HG02981 (cell line): ENCODE results near the gene P2RX2.
"Not testable (repeated sequence)": the region's sequence is repeated elsewhere in the genome, so short reads cannot be mapped to it uniquely, and the experiment has no call there.

Experiments
- ATAC-seq: cut with Tn5 transposase; IDR thresholded peaks from one replicate; pipeline ENCODE4 v1.9.1; 2021; ENCODE audit warnings: mild to moderate bottlenecking, moderate library complexity; ENCODE audit not compliant: unreplicated experiment

P2RX2 gene

GRCh38 chr12:132583411-132583710, 35.2 kb upstream of the P2RX2 start:
- ATAC-seq = no peak

- no peak for ATAC-seq
Measured at GRCh38 chr12:132583736-132584135, 34.8 kb upstream of the P2RX2 start.

GRCh38 chr12:132584429-132584828, 34.1 kb upstream of the P2RX2 start:
- no peak for ATAC-seq

GRCh38 chr12:132585177-132585576, 33.4 kb upstream of the P2RX2 start:
- no peak for ATAC-seq

GRCh38 chr12:132586929-132587328, 31.6 kb upstream of the P2RX2 start:
- no peak for ATAC-seq

- no peak for ATAC-seq
Measured at GRCh38 chr12:132587781-132588180, 30.8 kb upstream of the P2RX2 start.

DNA sequence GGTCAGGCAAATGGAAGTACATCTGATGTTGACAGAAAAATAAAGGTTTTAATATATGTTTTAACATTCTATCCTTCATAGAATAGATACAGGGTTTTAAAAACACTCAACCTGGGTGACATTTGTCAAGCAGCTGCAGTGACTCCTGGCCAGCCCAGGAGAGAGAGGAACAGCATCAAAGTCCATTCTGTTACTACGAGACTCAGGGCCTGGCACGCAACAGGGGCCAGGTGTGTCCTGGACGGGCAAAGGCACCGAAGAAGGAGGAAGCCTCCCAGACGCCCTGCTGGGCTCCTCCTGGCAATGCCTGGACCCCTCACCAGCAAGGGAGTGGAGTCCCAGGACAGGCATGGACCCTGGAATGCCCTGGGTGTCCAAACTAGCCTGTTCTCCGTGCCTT, 30.3 kb upstream of the P2RX2 start:
- ATAC-seq = no peak

- no peak for ATAC-seq
Measured at GRCh38 chr12:132588821-132589669, 29.5 kb upstream of the P2RX2 start.

DNA sequence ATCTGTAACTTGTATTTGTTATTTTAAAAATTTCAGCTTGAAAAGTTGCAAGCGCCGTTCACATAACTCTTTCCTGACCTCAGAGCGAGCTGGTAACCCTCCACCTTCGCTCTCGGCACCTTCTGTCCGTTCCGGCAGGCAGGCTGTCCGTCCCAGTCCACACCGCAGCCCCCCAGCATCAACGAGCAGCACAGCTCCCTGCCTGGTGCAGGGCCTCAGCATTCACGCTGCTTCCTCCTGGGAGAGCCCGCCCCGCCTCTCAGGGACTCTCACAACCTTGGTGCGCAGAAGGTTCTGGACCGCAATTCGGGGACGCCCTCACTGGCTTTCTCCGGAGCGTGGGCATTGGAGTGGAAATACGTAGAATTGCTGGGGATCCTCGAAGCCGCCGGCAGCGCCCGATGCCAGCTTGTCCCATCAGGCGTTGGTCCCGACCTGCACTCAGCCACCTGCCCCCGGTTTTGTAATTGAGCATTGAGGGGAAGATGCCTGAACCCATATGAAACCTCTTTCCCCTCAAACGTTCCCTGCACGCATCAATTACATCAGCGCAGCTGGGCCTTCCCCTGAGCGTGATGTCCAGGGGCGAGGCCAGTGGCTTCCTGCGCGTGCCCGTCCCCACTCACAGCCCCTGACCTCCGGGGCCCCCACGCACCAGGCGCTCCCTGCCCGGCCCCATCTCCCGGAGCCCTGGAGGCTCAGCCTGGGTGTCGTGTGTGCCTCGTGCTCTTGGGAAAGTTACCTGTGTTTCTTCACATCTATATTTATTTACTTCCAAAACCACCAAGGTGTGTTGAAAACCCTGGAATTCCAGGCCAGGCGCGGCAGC, 27.3 kb upstream of the P2RX2 start:
- ATAC-seq = no peak

GRCh38 chr12:132592282-132592970, 26.1 kb upstream of the P2RX2 start:
- ATAC-seq = no peak

DNA sequence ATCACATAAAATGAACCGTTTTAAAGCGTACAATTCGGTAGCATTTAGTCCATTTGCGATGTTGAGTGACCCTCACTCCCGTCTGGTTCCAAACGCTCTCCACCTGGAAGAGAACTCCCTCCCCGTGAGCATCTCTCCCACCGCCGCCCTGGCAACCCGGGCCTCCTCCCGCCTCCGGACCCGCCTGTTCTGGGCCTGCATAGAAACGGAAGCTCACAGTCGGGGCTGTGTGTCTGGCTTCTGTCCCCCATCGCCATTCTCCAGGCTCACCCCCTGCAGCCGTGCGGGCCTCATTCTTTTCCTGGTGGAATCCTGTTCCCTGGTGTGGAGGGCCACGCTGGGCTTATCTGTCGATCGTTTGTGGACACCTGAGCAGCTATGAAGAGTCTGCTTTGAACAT, 25.5 kb upstream of the P2RX2 start:
- no peak for ATAC-seq

DNA sequence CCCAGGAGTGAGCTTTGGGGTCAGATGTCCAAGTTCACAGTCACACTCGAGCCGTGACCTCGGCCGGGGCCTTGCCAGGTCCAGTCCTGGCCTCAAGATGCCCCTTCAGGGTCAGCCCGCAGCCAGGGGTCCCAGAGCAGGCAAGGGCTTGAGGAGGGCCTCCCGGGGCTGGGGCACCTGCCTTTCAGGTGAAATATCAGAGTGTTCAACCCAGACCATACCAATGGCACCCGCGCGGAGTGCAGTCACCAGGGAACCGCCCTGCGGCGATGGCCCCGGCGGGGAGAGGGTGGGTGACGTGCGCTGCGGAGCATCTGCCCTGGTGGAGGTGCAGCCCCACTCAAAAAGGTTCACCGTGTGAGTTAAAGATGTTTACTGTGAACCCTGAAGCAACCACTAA, 25.1 kb upstream of the P2RX2 start:
- no peak for ATAC-seq

- ATAC-seq = peak; percentile 81
Measured at GRCh38 chr12:132593938-132594358, 24.6 kb upstream of the P2RX2 start.

GRCh38 chr12:132595183-132595582, 23.4 kb upstream of the P2RX2 start:
- no peak for ATAC-seq

GRCh38 chr12:132596016-132596415, 22.6 kb upstream of the P2RX2 start:
- no peak for ATAC-seq

- ATAC-seq = no peak
Measured at GRCh38 chr12:132597333-132598316, 21.0 kb upstream of the P2RX2 start.

DNA sequence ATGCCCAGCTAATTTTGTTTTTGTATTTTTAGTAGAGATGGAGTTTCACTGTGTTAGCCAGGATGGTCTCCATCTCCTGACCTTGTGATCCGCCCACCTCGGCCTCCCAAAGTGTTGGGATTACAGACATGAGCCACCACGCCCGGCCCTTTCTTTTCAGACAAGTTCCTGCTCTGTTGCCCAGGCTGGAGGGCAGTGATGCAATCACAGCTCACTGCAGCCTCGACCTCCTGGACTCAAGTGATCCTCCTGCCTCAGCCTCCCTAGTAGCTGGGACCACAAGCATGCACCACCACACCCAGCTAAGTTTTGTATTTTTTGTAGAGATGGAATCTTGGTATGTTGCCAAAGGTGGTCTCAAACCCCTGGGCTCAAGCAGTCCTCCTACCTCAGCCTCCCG, 19.1 kb upstream of the P2RX2 start:
- ATAC-seq = not testable (repeated sequence)

- ATAC-seq = no peak
Measured at GRCh38 chr12:132600048-132601032, 18.2 kb upstream of the P2RX2 start.

- ATAC-seq = no peak
Measured at GRCh38 chr12:132601171-132601883, 17.2 kb upstream of the P2RX2 start.
